Stimulated activated CD8-positive, alpha-beta memory T cell treated with anti-CD3 and anti-CD28 coated beads, Interleukin-15, amount 100 ng/mL, for 4 hours (primary cell): ENCODE measurements around the gene LUZP1.
"Not testable (repeated sequence)": the region's sequence is repeated elsewhere in the genome, so short reads cannot be mapped to it uniquely, and the experiment has no call there.

ENCODE experiments used
- DNase-seq, 2 donors: peaks; one replicate each; pipeline ENCODE4 v3.0.0-alpha.2; 2020; ENCODE audit warnings: low read depth in 2 of 2

Gene LUZP1

GRCh38 chr1:23188936-23189452 is 20.3 kb upstream of the LUZP1 start:
- DNase-seq: not testable (repeated sequence)

- no peak for DNase-seq
Observed at GRCh38 chr1:23188434-23188884, 19.8 kb upstream of the LUZP1 start.

- no peak for DNase-seq
Observed at GRCh38 chr1:23187637-23188036, 19.0 kb upstream of the LUZP1 start.

GRCh38 chr1:23185381-23185780 is 16.7 kb upstream of the LUZP1 start:
- no peak for DNase-seq

- DNase-seq: no peak
Observed at GRCh38 chr1:23184212-23184934, 15.7 kb upstream of the LUZP1 start.

- no peak for DNase-seq
Observed at GRCh38 chr1:23179862-23180261, 11.2 kb upstream of the LUZP1 start.

- no peak for DNase-seq
Observed at GRCh38 chr1:23178950-23179349, 10.3 kb upstream of the LUZP1 start.

GRCh38 chr1:23178414-23178813 is 9.8 kb upstream of the LUZP1 start:
- no peak for DNase-seq

- DNase-seq: peak in 1 of 2 donors; percentile 27
Observed at GRCh38 chr1:23177438-23178380, 9.1 kb upstream of the LUZP1 start.

- no peak for DNase-seq
Observed at GRCh38 chr1:23177031-23177430, 8.4 kb upstream of the LUZP1 start.

- DNase-seq: no peak
Observed at GRCh38 chr1:23174426-23175110, 5.9 kb upstream of the LUZP1 start.

GRCh38 chr1:23171181-23171755 is 2.6 kb upstream of the LUZP1 start:
- no peak for DNase-seq

GRCh38 chr1:23169727-23170335 is 1.2 kb upstream of the LUZP1 start:
- DNase-seq: no peak

- DNase-seq: no peak
Observed at GRCh38 chr1:23169195-23169575, 529 bp upstream of the LUZP1 start.

- no peak for DNase-seq
Observed at GRCh38 chr1:23168079-23168444, 594 bp downstream of the LUZP1 start.

- no peak for DNase-seq
Observed at GRCh38 chr1:23167353-23168078, 1.1 kb downstream of the LUZP1 start.

GRCh38 chr1:23166854-23167253 is 1.8 kb downstream of the LUZP1 start:
- no peak for DNase-seq

GRCh38 chr1:23163395-23163794 is 5.3 kb downstream of the LUZP1 start:
- no peak for DNase-seq

GRCh38 chr1:23159963-23160877 is 8.4 kb downstream of the LUZP1 start:
- DNase-seq: no peak

GRCh38 chr1:23156940-23157339 is 11.7 kb downstream of the LUZP1 start:
- no peak for DNase-seq
